ENCODE measurements around the gene LGALS7B.

GRCh38 chr19:38765214-38765613 is 23.8 kb upstream of the LGALS7B start:
- TF ChIP-seq MAX (IDR thresholded peaks at IDR 0.05), result no peak
- no peak for TF ChIP-seq POLR2A (IDR thresholded peaks at IDR 0.05; ENCODE audit: borderline replicate concordance, extremely low read depth, insufficient read depth, insufficient read length)
- no peak for TF ChIP-seq CEBPB (IDR thresholded peaks at IDR 0.05; ENCODE audit: low read depth)
- TF ChIP-seq CTCF (IDR thresholded peaks at IDR 0.05 in 2 of 3, conservative IDR thresholded peaks at IDR 0.05 in 1 of 3; ENCODE audit: borderline replicate concordance in 1 of 3, insufficient read depth in 1 of 3, low read depth in 2 of 3, low read length in 2 of 3), result no peak
- no peak for TF ChIP-seq YY1 (IDR thresholded peaks at IDR 0.05; ENCODE audit: extremely low read depth, insufficient replicate concordance, low read depth, low read length)
- no peak for TF ChIP-seq RAD21 (IDR thresholded peaks at IDR 0.05; ENCODE audit: low read depth)
- no peak for TF ChIP-seq EGR1 (IDR thresholded peaks at IDR 0.05; ENCODE audit: low read depth)
- TF ChIP-seq SIN3A (IDR thresholded peaks at IDR 0.05; ENCODE audit: low read depth), result no peak
- TF ChIP-seq POLR2AphosphoS5 (IDR thresholded peaks at IDR 0.05; ENCODE audit: low read depth, low read length), result no peak
- no peak for TF ChIP-seq ZNF274 (IDR thresholded peaks at IDR 0.05; ENCODE audit: low read depth, low read length)
